ENCODE data around the gene GUCY2C.
"Not testable (repeated sequence)": the region's sequence is repeated elsewhere in the genome, so short reads cannot be mapped to it uniquely, and the experiment has no call there.

Gene GUCY2C

DNA sequence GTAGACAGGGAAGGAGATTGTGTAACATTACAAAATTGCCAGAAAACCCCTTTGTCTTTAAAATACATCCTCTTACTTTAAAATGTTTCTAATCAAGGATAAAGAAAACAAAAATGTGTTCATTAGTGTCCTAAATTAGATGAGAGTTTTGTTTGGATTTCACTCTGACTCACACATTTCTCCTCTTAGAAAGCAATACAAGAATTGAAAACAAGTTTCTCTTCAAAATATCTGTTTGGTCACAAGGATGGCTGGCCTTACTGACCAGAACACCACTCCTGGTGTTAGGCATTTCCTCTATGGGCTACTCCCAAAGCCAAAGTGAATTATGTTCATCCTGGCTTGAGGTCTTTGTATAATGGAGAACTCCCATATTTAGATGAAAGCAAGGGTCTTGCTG, 6.4 kb downstream of the GUCY2C start:
- Histone ChIP-seq H3K9me3 (ENCODE audit: control insufficient read depth, insufficient read depth, low read length) (no peaks in the 10 kb centered on the region), H3K4me3 (ENCODE audit: low read length) (no peak overlapping the region), H3K36me3 (ENCODE audit: control insufficient read depth, insufficient read depth, low read length) (no peaks in the 10 kb centered on the region), H3K27me3 (ENCODE audit: control insufficient read depth, insufficient read depth, low read length) (no peaks in the 10 kb centered on the region; the same call in 1 of the 2 replicates), H3K4me1 (ENCODE audit: control insufficient read depth, insufficient read depth, low read length) (peaks cover 3% of the 10 kb centered on the region; the same call in 1 of the 2 replicates), H3K27ac (ENCODE audit: low read length) (no peak overlapping the region)
- DNase-seq (ENCODE audit: low read depth, low spot score), result no peak

DNA sequence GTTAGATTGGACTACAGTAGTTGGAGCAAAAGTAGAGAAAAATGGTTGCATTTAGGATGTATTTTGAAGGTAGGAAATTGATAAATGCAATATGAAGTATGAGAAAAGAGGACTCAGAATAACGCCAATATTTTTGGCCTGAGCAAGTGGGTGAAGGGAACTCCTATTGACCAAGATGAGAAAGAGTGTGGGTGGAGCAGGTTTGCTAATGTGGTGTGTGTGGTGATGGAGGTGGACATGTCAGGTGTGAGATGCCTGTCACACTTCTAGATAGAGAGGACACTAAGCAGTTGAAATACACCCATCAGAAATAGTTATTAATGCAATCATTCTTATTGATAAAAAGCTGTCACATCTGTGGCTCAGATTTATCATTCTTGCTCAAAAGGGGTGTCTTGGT, 7.3 kb downstream of the GUCY2C start:
- Histone ChIP-seq H3K9me3 (ENCODE audit: control insufficient read depth, insufficient read depth, low read length) (no peaks in the 10 kb centered on the region), H3K4me3 (ENCODE audit: low read length) (no peak overlapping the region), H3K36me3 (ENCODE audit: control insufficient read depth, insufficient read depth, low read length) (no peaks in the 10 kb centered on the region), H3K27me3 (ENCODE audit: control insufficient read depth, insufficient read depth, low read length) (no peaks in the 10 kb centered on the region; the same call in 1 of the 2 replicates), H3K4me1 (ENCODE audit: control insufficient read depth, insufficient read depth, low read length) (peaks cover 3% of the 10 kb centered on the region; the same call in 1 of the 2 replicates), H3K27ac (ENCODE audit: low read length) (no peak overlapping the region)
- 100% methylated on average over 1 of the region's 1 CpG for WGBS (ENCODE audit: insufficient coverage, insufficient read length)
- no peak for DNase-seq (ENCODE audit: low read depth, low spot score)

DNA sequence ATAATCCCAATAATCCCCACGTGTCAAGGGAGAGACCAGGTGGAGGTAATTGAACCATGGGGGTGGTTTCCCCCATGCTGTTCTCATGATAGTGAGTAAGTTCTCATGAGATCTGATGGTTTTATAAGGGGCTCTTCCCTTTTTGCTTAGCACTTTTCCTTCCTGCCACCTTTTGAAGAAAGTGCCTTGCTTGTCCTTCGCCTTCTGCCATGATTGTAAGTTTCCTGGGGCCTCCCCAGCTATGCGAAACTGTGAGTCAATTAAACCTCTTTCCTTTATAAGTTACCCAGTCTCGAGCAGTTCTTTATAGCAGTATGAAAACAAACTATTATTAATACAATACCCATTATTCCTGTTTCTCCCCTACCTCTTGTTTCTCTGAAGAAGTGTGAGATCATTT, 14.2 kb downstream of the GUCY2C start:
- WGBS (ENCODE audit: insufficient coverage, insufficient read length), result no CpG with 5 or more reads among the region's 4 CpGs
- not testable (repeated sequence) for H3K36me3 ChIP-seq (ENCODE audit: control insufficient read depth, insufficient read depth, low read length); H3K9me3 ChIP-seq (ENCODE audit: control insufficient read depth, insufficient read depth, low read length)

DNA sequence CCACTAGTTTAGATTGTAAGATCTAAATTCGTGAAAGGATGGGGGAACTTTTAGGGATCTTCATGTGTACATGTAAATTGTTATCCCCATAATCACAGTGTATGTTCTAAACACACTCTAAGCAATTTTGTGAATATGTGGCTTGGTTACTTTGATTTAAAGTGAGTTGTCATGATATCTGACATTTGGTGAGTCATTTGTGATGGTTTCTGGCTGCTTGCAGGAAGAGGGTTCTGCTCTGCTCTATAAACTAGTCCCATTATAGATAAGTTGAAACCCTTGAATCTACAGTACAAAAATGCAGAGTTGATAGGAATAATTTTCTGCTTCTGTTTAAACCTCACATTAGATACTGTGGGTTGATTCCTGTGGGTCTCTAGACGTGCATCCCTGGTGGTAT, 14.8 kb downstream of the GUCY2C start:
- H3K4me1 ChIP-seq (ENCODE audit: control insufficient read depth, insufficient read depth, low read length), result no peaks in the 10 kb centered on the region
- no peaks in the 10 kb centered on the region for H3K36me3 ChIP-seq (ENCODE audit: control insufficient read depth, insufficient read depth, low read length)
- no peak overlapping the region for H3K4me3 ChIP-seq (ENCODE audit: low read length)
- no peak for DNase-seq (ENCODE audit: low read depth, low spot score)
- no peaks in the 10 kb centered on the region for H3K9me3 ChIP-seq (ENCODE audit: control insufficient read depth, insufficient read depth, low read length)
- WGBS (ENCODE audit: insufficient coverage, insufficient read length), result no CpG with 5 or more reads among the region's 2 CpGs
- H3K27me3 ChIP-seq (ENCODE audit: control insufficient read depth, insufficient read depth, low read length), result peaks cover 2% of the 10 kb centered on the region; the same call in 1 of the 2 replicates
- H3K27ac ChIP-seq (ENCODE audit: low read length), result no peak overlapping the region

More for the DNA sequence above, 14.2 kb downstream of the GUCY2C start:
- not testable (repeated sequence) for H3K27ac ChIP-seq (ENCODE audit: low read length); H3K4me3 ChIP-seq (ENCODE audit: low read length); DNase-seq (ENCODE audit: low read depth, low spot score); H3K27me3 ChIP-seq (ENCODE audit: control insufficient read depth, insufficient read depth, low read length); H3K4me1 ChIP-seq (ENCODE audit: control insufficient read depth, insufficient read depth, low read length)

- Histone ChIP-seq H3K4me3 (ENCODE audit: low read length) (no peak overlapping the region), H3K27me3 (ENCODE audit: control insufficient read depth, insufficient read depth, low read length) (peaks cover 2% of the 10 kb centered on the region; the same call in 1 of the 2 replicates), H3K36me3 (ENCODE audit: control insufficient read depth, insufficient read depth, low read length) (no peaks in the 10 kb centered on the region), H3K4me1 (ENCODE audit: control insufficient read depth, insufficient read depth, low read length) (no peaks in the 10 kb centered on the region), H3K9me3 (ENCODE audit: control insufficient read depth, insufficient read depth, low read length) (no peaks in the 10 kb centered on the region), H3K27ac (ENCODE audit: low read length) (no peak overlapping the region)
- WGBS (ENCODE audit: insufficient coverage, insufficient read length), result no CpG with 5 or more reads among the region's 3 CpGs
- DNase-seq (ENCODE audit: low read depth, low spot score), result no peak
Measured at GRCh38 chr12:14681190-14681589, 15.2 kb downstream of the GUCY2C start.

GRCh38 chr12:14678547-14679150, 17.8 kb downstream of the GUCY2C start:
- Histone ChIP-seq H3K9me3 (ENCODE audit: control insufficient read depth, insufficient read depth, low read length) (no peaks in the 10 kb centered on the region), H3K27ac (ENCODE audit: low read length) (no peak overlapping the region), H3K4me3 (ENCODE audit: low read length) (no peak overlapping the region), H3K36me3 (ENCODE audit: control insufficient read depth, insufficient read depth, low read length) (0 out of 2 replicates have a peak, but pooled peaks cover 2% of the 10 kb centered on the region), H3K4me1 (ENCODE audit: control insufficient read depth, insufficient read depth, low read length) (no peaks in the 10 kb centered on the region), H3K27me3 (ENCODE audit: control insufficient read depth, insufficient read depth, low read length) (peaks cover 2% of the 10 kb centered on the region; the same call in 1 of the 2 replicates)
- no peak for DNase-seq (ENCODE audit: low read depth, low spot score)
- WGBS (ENCODE audit: insufficient coverage, insufficient read length), result no CpG with 5 or more reads among the region's 6 CpGs

DNA sequence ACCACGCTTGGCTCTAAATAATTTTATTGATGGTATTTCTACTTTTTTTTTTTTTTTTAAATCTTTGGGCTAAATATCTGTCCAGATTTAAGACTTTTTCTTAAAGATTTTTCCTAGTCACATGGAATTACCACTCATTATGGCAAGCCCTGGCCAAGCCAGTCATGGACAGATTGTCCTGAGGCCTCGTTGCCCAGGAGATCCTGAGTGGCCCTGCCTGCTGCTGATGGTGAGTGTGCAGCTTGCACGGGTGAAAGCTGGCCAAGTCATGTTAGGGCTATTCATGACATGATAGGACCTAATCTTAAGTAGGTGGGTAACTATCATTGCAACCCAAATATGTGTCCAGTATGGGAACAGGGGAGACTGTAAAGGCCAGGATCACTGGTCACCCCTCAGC, 27.8 kb downstream of the GUCY2C start:
- 0 out of 2 replicates have a peak, but pooled peaks cover under 1% of the 10 kb centered on the region for H3K36me3 ChIP-seq (ENCODE audit: control insufficient read depth, insufficient read depth, low read length)

GRCh38 chr12:14665354-14666348, 30.7 kb downstream of the GUCY2C start:
- DNase-seq (ENCODE audit: low read depth, low spot score), result peak; percentile 55
- H3K27ac ChIP-seq (ENCODE audit: low read length), result no peak overlapping the region
- WGBS (ENCODE audit: insufficient coverage, insufficient read length), result no CpG with 5 or more reads among the region's 23 CpGs

More for the DNA sequence above, 27.8 kb downstream of the GUCY2C start:
- no peaks in the 10 kb centered on the region for H3K9me3 ChIP-seq (ENCODE audit: control insufficient read depth, insufficient read depth, low read length)
- H3K27ac ChIP-seq (ENCODE audit: low read length), result no peak overlapping the region
- H3K27me3 ChIP-seq (ENCODE audit: control insufficient read depth, insufficient read depth, low read length), result no peaks in the 10 kb centered on the region
- peaks cover 4% of the 10 kb centered on the region for H3K4me1 ChIP-seq (ENCODE audit: control insufficient read depth, insufficient read depth, low read length)
- no peak overlapping the region for H3K4me3 ChIP-seq (ENCODE audit: low read length)
- DNase-seq (ENCODE audit: low read depth, low spot score), result no peak
- no CpG with 5 or more reads among the region's 3 CpGs for WGBS (ENCODE audit: insufficient coverage, insufficient read length)

DNA sequence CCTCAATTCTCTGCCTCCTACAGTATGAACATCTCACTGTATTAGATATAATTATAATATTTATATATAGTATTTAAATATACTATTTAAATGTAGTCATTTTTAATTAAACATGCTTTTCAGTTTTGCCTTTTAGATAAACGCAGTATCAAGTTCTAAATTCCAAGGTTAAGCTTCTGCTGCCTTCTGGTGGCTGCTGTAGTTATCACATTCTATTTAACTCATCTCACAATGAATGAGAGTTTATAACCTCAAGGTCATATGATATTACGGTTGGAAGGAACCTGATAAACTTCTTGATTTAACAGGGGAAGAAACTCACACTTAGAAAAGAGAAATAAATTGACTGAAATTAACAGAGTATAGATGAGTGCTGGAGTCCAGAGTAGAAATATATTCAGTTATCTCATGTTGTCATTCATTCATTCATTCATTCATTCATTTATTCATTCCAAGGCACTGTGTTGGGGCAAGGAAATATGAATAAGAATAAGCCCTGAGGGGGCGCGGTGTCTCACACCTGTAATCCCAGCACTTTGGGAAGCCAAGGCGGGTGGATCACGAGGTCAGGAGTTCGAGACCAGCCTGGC, 31.9 kb downstream of the GUCY2C start:
- DNase-seq (ENCODE audit: low read depth, low spot score), result no peak
- WGBS (ENCODE audit: insufficient coverage, insufficient read length), result no CpG with 5 or more reads among the region's 7 CpGs
- H3K9me3 ChIP-seq (ENCODE audit: control insufficient read depth, insufficient read depth, low read length), result no peaks in the 10 kb centered on the region
- no peaks in the 10 kb centered on the region for H3K27me3 ChIP-seq (ENCODE audit: control insufficient read depth, insufficient read depth, low read length)
- H3K4me3 ChIP-seq (ENCODE audit: low read length), result no peak overlapping the region
- no peaks in the 10 kb centered on the region for H3K36me3 ChIP-seq (ENCODE audit: control insufficient read depth, insufficient read depth, low read length)
- H3K4me1 ChIP-seq (ENCODE audit: control insufficient read depth, insufficient read depth, low read length), result peaks cover 4% of the 10 kb centered on the region
- H3K27ac ChIP-seq (ENCODE audit: low read length), result no peak overlapping the region

More at GRCh38 chr12:14665354-14666348, 30.7 kb downstream of the GUCY2C start:
- Histone ChIP-seq H3K36me3 (ENCODE audit: control insufficient read depth, insufficient read depth, low read length) (no peaks in the 10 kb centered on the region), H3K4me3 (ENCODE audit: low read length) (no peak overlapping the region), H3K9me3 (ENCODE audit: control insufficient read depth, insufficient read depth, low read length) (no peaks in the 10 kb centered on the region), H3K4me1 (ENCODE audit: control insufficient read depth, insufficient read depth, low read length) (peaks cover 4% of the 10 kb centered on the region), H3K27me3 (ENCODE audit: control insufficient read depth, insufficient read depth, low read length) (no peaks in the 10 kb centered on the region)

- Histone ChIP-seq H3K4me3 (ENCODE audit: low read length) (no peak overlapping the region), H3K27me3 (ENCODE audit: control insufficient read depth, insufficient read depth, low read length) (no peaks in the 10 kb centered on the region), H3K36me3 (ENCODE audit: control insufficient read depth, insufficient read depth, low read length) (no peaks in the 10 kb centered on the region), H3K27ac (ENCODE audit: low read length) (no peak overlapping the region), H3K4me1 (ENCODE audit: control insufficient read depth, insufficient read depth, low read length) (peaks cover 4% of the 10 kb centered on the region), H3K9me3 (ENCODE audit: control insufficient read depth, insufficient read depth, low read length) (no peaks in the 10 kb centered on the region)
- no CpG with 5 or more reads among the region's 5 CpGs for WGBS (ENCODE audit: insufficient coverage, insufficient read length)
- no peak for DNase-seq (ENCODE audit: low read depth, low spot score)
Measured at GRCh38 chr12:14663002-14663401, 33.4 kb downstream of the GUCY2C start.
